CD8-positive, alpha-beta memory T cell (primary cell): ENCODE measurements around the gene ACTL7A. TPM values are rescaled to one million over a fixed set of nuclear protein-coding genes. Genes with fewer than 3 reads are reported as not detected.
A peak's percentile ranks its signal among the peaks of the same experiment; 100 is the strongest.
"Not testable (repeated sequence)": the region's sequence is repeated elsewhere in the genome, so short reads cannot be mapped to it uniquely, and the experiment has no call there.

Source experiments
- CTCF ChIA-PET: fragments of 350-600 bp; sonication (Branson Sonifier 250); formaldehyde crosslinking; loops from one replicate; lab custom pipeline; 2021; ENCODE audit warnings: antibody characterized with exemption; lab: Charles Lee
- POLR2A ChIA-PET: fragments of 350-600 bp; sonication (Branson Sonifier 250); formaldehyde crosslinking; loops from one replicate; lab custom pipeline; 2021; ENCODE audit warnings: antibody characterized with exemption; lab: Charles Lee
- DNase-seq, 5 donors: peaks; one replicate each; pipeline versions ENCODE4 v3.0.0 to v3.0.0-alpha.2; 2020 to 2022; ENCODE audit warnings: mixed read lengths in 1 of 5
- H3K27ac ChIP-seq: one replicate; pipeline ENCODE4 v1.7.0; 2013; ENCODE audit warnings: low read depth, mild to moderate bottlenecking, low read length, moderate library complexity
- H3K27me3 ChIP-seq: 2 replicates; pipeline ENCODE4 v1.7.0; 2013; ENCODE audit warnings: low read length, mild to moderate bottlenecking; ENCODE audit not compliant: insufficient read depth, poor library complexity, severe bottlenecking
- H3K36me3 ChIP-seq: 2 replicates; pipeline ENCODE4 v1.7.0; 2013; ENCODE audit warnings: mild to moderate bottlenecking, low read length, moderate library complexity; ENCODE audit not compliant: insufficient read depth
- H3K4me1 ChIP-seq: 2 replicates; pipeline ENCODE4 v1.7.0; 2013; ENCODE audit warnings: mild to moderate bottlenecking, low read length, moderate library complexity; ENCODE audit not compliant: insufficient read depth
- H3K4me3 ChIP-seq: 2 replicates; pipeline ENCODE4 v1.7.0; 2013; ENCODE audit warnings: mild to moderate bottlenecking, low read length
- H3K9me3 ChIP-seq: 2 replicates; pipeline ENCODE4 v1.7.0; 2013; ENCODE audit warnings: mild to moderate bottlenecking, low read length
- H3K27ac Mint-ChIP-seq, 8 donors: one replicate each; pipeline ENCODE4 v1.8.0; 2020 to 2021; ENCODE audit warnings: mixed read lengths in 8 of 8, mild to moderate bottlenecking in 6 of 8, inconsistent platforms in 3 of 8, moderate library complexity in 3 of 8
- H3K27me3 Mint-ChIP-seq, 2 donors: one replicate each; pipeline ENCODE4 v1.8.0; 2020 to 2021; ENCODE audit warnings: mixed read lengths in 2 of 2, mild to moderate bottlenecking in 1 of 2, moderate library complexity in 1 of 2
- H3K36me3 Mint-ChIP-seq, 3 donors: one replicate each; pipeline ENCODE4 v1.8.0; 2020 to 2021; ENCODE audit warnings: mixed read lengths in 3 of 3, inconsistent platforms in 1 of 3, mild to moderate bottlenecking in 1 of 3
- H3K4me1 Mint-ChIP-seq, 3 donors: one replicate each; pipeline ENCODE4 v1.8.0; 2020 to 2021; ENCODE audit warnings: mixed read lengths in 3 of 3, inconsistent platforms in 1 of 3, mild to moderate bottlenecking in 1 of 3
- H3K4me3 Mint-ChIP-seq, 7 donors: one replicate each; pipeline ENCODE4 v1.8.0; 2020 to 2021; ENCODE audit warnings: mixed read lengths in 7 of 7, mild to moderate bottlenecking in 6 of 7, moderate library complexity in 4 of 7, inconsistent platforms in 2 of 7
- H3K9me3 Mint-ChIP-seq, 5 donors: one replicate each; pipeline ENCODE4 v1.8.0; 2020 to 2022; ENCODE audit warnings: mixed read lengths in 5 of 5, mild to moderate bottlenecking in 3 of 5, moderate library complexity in 2 of 5, inconsistent platforms in 1 of 5
- polyA plus RNA-seq: library from polyadenylated mRNA; unstranded; fragments of 300-500 nt; fragmentation: Illumina TruSeq; gene quantifications from one replicate; pipeline ENCODE4 v1.2.3, GENCODE V29; 2021
- total RNA-seq, 2 experiments: library from RNA; stranded (reverse); gene quantifications; one replicate each; pipeline ENCODE4 v1.2.3, GENCODE V29; 2021

The ACTL7A gene
- total and polyA plus RNA-seq, 3 experiments from 2014 or later = not detected

DNA sequence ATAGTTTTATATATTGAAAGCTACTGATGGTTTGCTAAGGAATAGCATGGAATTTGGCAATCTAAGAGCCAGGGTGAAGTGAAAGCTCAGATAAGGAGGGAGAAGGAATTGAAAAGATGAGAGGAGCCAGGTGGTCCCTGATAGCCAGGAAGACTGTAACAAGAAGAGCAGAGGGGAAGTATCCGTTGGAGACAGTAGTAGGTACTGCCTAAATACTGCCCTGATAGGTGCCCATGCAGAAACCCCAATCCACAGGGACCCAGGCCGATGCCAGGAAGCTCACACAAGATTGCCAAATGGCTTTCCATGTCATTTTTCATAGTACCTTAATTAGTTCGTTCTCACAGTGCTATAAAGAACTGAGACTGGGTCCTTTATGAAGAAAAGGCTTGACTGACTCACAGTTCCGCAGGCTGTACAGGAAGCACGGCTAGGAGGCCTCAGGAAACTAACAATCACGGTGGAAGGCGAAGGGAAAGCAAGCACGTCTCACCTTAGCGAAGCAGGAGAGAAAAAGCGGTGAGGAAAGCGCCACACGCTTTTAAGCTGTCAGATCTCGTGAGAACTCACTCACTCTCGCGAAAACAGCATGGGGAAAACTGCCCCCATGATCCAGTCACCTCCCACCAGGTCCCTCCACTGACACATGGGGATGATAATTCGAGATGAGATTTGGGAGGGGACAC, 19.3 kb upstream of the ACTL7A start:
- H3K9me3 Mint-ChIP-seq = no peaks in the 10 kb centered on the region
- DNase-seq = no peak
- H3K4me3 Mint-ChIP-seq = peak overlapping the region in 5 of 7 donors; percentile 10 to 62 (median 41)
- peaks cover 0 to 4% of the 10 kb centered on the region in 2 donors for H3K27me3 Mint-ChIP-seq
- no peaks in the 10 kb centered on the region for H3K36me3 Mint-ChIP-seq
- no peaks in the 10 kb centered on the region for H3K4me1 ChIP-seq
- H3K4me3 ChIP-seq = no peak overlapping the region
- no peaks in the 10 kb centered on the region for H3K27me3 ChIP-seq
- H3K27ac Mint-ChIP-seq = peak overlapping the region in 1 of 8 donors; percentile 71
- ChIA-PET POLR2A (no interaction called here), CTCF (no interaction called here)
- H3K4me1 Mint-ChIP-seq = peaks cover 6 to 14% (median 9%) of the 10 kb centered on the region in 3 donors
- no peaks in the 10 kb centered on the region for H3K9me3 ChIP-seq
- H3K36me3 ChIP-seq = no peaks in the 10 kb centered on the region
- no peak overlapping the region for H3K27ac ChIP-seq

GRCh38 chr9:108844391-108844790, 17.7 kb upstream of the ACTL7A start:
- no peak overlapping the region for H3K4me3 Mint-ChIP-seq
- peaks cover 6 to 14% (median 9%) of the 10 kb centered on the region in 3 donors for H3K4me1 Mint-ChIP-seq
- Histone ChIP-seq H3K27ac (no peak overlapping the region), H3K4me3 (no peak overlapping the region), H3K27me3 (no peaks in the 10 kb centered on the region), H3K4me1 (no peaks in the 10 kb centered on the region), H3K36me3 (no peaks in the 10 kb centered on the region), H3K9me3 (no peaks in the 10 kb centered on the region)
- H3K36me3 Mint-ChIP-seq = peaks cover 0 to 1% (median 0%) of the 10 kb centered on the region in 3 donors
- ChIA-PET CTCF (no interaction called here), POLR2A (interaction anchor here (0.6 kb wide), 1 partner anchor 9 kb away, joined by 3 read pairs; no protein-coding TSS in a partner anchor)
- DNase-seq = no peak
- no peaks in the 10 kb centered on the region for H3K9me3 Mint-ChIP-seq
- H3K27ac Mint-ChIP-seq = peak overlapping the region in 1 of 8 donors; percentile 35
- H3K27me3 Mint-ChIP-seq = peaks cover under 1 to 1% of the 10 kb centered on the region in 2 donors

DNA sequence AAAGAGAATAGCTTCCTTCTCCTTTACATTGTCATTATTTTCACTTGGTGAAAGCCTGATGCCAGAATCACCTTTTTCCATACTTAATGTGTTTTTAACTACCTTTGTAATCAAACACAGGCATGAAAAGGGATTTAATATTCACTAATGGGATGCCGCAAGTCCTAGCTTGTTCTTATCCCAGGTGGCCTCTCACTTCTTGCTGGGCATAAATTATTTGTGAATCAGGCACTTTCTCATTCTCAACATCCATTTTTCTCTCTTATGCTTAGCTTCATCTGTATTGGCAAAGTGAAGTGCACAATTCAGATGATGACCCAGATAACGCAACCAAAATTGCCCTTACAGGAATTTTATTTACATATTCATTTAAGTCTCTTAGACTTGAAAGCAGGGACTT, 17.2 kb upstream of the ACTL7A start:
- Histone ChIP-seq H3K36me3 (no peaks in the 10 kb centered on the region), H3K27ac (no peak overlapping the region), H3K4me3 (no peak overlapping the region), H3K9me3 (no peaks in the 10 kb centered on the region), H3K27me3 (no peaks in the 10 kb centered on the region), H3K4me1 (no peaks in the 10 kb centered on the region)
- CTCF ChIA-PET = no interaction called here
- Mint-ChIP-seq H3K27me3 (peaks cover 1 to 5% of the 10 kb centered on the region in 2 donors), H3K27ac (no peak overlapping the region), H3K4me3 (no peak overlapping the region), H3K4me1 (peaks cover 6 to 14% (median 9%) of the 10 kb centered on the region in 3 donors), H3K9me3 (no peaks in the 10 kb centered on the region), H3K36me3 (peaks cover 0 to 1% (median 0%) of the 10 kb centered on the region in 3 donors)
- POLR2A ChIA-PET = no interaction called here
- DNase-seq = no peak

DNA sequence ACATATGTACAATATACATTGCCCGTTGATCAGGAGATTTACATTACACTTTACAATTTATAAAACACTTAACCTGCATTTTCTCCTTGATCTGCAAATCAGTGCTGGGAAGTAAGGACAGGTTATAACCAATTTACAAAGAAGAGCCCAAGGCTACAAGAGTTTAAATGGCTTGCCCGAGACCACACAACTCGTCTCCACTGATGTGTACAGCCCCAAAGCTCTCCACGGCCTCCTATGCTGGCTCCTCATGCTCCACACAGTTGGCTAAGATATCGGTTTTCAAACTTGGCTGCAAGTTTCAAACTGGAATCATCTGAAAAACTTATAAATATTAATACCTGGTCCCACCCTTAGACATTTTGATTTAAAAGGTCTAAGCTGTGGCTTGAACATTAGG, 16.6 kb upstream of the ACTL7A start:
- H3K9me3 ChIP-seq = no peaks in the 10 kb centered on the region
- H3K36me3 ChIP-seq = no peaks in the 10 kb centered on the region
- ChIA-PET POLR2A (no interaction called here), CTCF (no interaction called here)
- H3K9me3 Mint-ChIP-seq = no peaks in the 10 kb centered on the region
- H3K27ac Mint-ChIP-seq = no peak overlapping the region
- no peak overlapping the region for H3K27ac ChIP-seq
- H3K4me3 ChIP-seq = no peak overlapping the region
- peaks cover 0 to 1% (median 0%) of the 10 kb centered on the region in 3 donors for H3K36me3 Mint-ChIP-seq
- DNase-seq = no peak
- peaks cover 6 to 14% (median 9%) of the 10 kb centered on the region in 3 donors for H3K4me1 Mint-ChIP-seq
- H3K4me1 ChIP-seq = no peaks in the 10 kb centered on the region
- no peaks in the 10 kb centered on the region for H3K27me3 ChIP-seq
- H3K27me3 Mint-ChIP-seq = peaks cover 1 to 8% of the 10 kb centered on the region in 2 donors
- H3K4me3 Mint-ChIP-seq = no peak overlapping the region

DNA sequence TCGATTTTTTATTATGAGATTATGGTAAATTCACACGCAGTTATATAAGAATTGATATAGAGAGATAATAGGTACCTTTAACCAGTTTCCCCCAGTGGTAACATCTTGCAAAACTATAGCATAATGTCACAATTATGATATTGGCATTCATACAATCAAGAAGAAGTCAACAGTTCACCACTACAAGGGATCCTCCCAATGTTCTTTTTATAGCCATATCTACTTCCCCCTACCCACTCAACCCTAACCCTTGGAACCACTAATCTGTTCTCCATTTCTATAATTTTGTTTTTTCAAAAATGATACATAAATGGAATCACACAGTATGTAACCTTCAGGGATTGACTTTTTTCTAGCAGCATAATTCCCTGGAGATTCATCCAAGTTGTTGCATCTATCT, 16.1 kb upstream of the ACTL7A start:
- no peak overlapping the region for H3K27ac Mint-ChIP-seq
- Histone ChIP-seq H3K4me1 (no peaks in the 10 kb centered on the region), H3K9me3 (no peaks in the 10 kb centered on the region), H3K27me3 (no peaks in the 10 kb centered on the region), H3K27ac (no peak overlapping the region), H3K36me3 (no peaks in the 10 kb centered on the region), H3K4me3 (no peak overlapping the region)
- H3K4me1 Mint-ChIP-seq = peaks cover 6 to 14% (median 9%) of the 10 kb centered on the region in 3 donors
- H3K36me3 Mint-ChIP-seq = peaks cover 0 to 1% (median 0%) of the 10 kb centered on the region in 3 donors
- POLR2A ChIA-PET = no interaction called here
- CTCF ChIA-PET = no interaction called here
- no peaks in the 10 kb centered on the region for H3K9me3 Mint-ChIP-seq
- no peak overlapping the region for H3K4me3 Mint-ChIP-seq
- H3K27me3 Mint-ChIP-seq = peaks cover 3 to 9% of the 10 kb centered on the region in 2 donors
- no peak for DNase-seq

GRCh38 chr9:108848296-108848695, 13.8 kb upstream of the ACTL7A start:
- POLR2A ChIA-PET, H3K27ac ChIP-seq, H3K4me1 ChIP-seq, H3K27ac Mint-ChIP-seq, H3K4me3 Mint-ChIP-seq, H3K4me1 Mint-ChIP-seq, H3K9me3 Mint-ChIP-seq, CTCF ChIA-PET, H3K4me3 ChIP-seq, H3K27me3 ChIP-seq, H3K36me3 ChIP-seq, H3K36me3 Mint-ChIP-seq, DNase-seq, H3K9me3 ChIP-seq: not testable (repeated sequence)
- peaks cover 8 to 15% of the 10 kb centered on the region in 2 donors for H3K27me3 Mint-ChIP-seq

DNA sequence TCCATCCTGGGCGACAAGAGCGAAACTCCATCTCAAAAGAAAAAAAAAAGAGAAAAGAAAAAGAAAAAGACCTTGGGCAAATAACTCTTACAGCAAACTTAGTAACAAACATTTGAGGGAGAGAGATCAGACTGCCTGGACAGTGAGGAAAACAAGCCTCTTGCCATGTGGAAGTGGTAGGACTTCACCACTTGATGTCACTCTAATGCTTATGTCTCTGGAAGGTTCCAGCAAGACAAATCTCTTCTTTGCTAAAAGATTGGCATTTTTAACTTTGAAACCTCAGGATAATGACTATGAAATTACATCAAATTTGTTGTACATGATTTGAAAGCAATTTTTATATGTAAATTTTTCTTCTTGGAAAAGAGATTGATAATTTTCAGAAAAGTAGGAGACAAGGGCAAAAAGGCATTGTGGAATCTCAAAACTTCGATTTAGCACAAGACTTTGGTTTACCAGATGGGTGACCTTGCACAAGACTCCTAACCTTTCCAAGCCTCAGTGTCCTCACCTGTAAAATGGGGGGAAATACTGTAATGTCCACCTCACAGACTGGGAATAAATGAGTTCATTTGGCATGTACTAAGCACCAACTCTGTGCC, 11.7 kb upstream of the ACTL7A start:
- peaks cover 8 to 20% of the 10 kb centered on the region in 2 donors for H3K27me3 Mint-ChIP-seq
- ChIA-PET POLR2A (no interaction called here), CTCF (interaction anchor here (2.2 kb wide), 1 partner anchor 103 kb away, joined by 6 read pairs; no protein-coding TSS in a partner anchor)
- H3K27me3 ChIP-seq = no peaks in the 10 kb centered on the region
- H3K9me3 Mint-ChIP-seq = no peaks in the 10 kb centered on the region
- no peaks in the 10 kb centered on the region for H3K4me1 ChIP-seq
- H3K27ac ChIP-seq = no peak overlapping the region
- peaks cover 0 to 1% (median 0%) of the 10 kb centered on the region in 3 donors for H3K36me3 Mint-ChIP-seq
- H3K36me3 ChIP-seq = no peaks in the 10 kb centered on the region
- H3K4me3 ChIP-seq = no peak overlapping the region
- H3K27ac Mint-ChIP-seq = no peak overlapping the region
- H3K4me1 Mint-ChIP-seq = no peaks in the 10 kb centered on the region
- H3K4me3 Mint-ChIP-seq = no peak overlapping the region
- DNase-seq = no peak
- H3K9me3 ChIP-seq = no peaks in the 10 kb centered on the region

DNA sequence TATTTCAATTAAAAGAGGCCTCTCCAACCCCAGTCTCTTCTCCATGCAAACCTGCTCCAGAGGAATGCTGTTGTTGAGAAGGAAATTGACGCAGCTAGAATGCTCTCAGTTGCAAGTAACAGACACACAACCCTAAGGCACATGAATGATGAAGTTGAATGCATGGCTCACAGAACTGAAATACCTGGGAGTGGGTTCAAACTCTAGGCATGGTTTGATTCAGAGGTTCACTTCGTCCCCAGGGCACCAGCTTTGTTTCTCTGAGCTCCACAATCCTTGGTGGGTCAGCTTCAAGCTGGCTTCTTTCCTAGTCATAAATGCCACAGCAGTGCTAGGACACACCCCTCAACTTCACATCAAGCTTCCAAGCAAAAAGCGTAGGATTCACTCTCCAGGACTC, 10.9 kb upstream of the ACTL7A start:
- CTCF ChIA-PET = interaction anchor here (2.2 kb wide), 1 partner anchor 103 kb away, joined by 6 read pairs; no protein-coding TSS in a partner anchor
- peaks cover 0 to 1% (median 0%) of the 10 kb centered on the region in 3 donors for H3K36me3 Mint-ChIP-seq
- H3K4me1 ChIP-seq = no peaks in the 10 kb centered on the region
- no peak overlapping the region for H3K27ac ChIP-seq
- H3K27me3 Mint-ChIP-seq = peaks cover 8 to 20% of the 10 kb centered on the region in 2 donors
- H3K4me3 ChIP-seq = no peak overlapping the region
- no peak for DNase-seq
- peak overlapping the region in 1 of 8 donors; percentile 38 for H3K27ac Mint-ChIP-seq
- no peaks in the 10 kb centered on the region for H3K9me3 ChIP-seq
- H3K9me3 Mint-ChIP-seq = no peaks in the 10 kb centered on the region
- H3K4me3 Mint-ChIP-seq = no peak overlapping the region
- POLR2A ChIA-PET = no interaction called here
- H3K36me3 ChIP-seq = no peaks in the 10 kb centered on the region
- no peaks in the 10 kb centered on the region for H3K27me3 ChIP-seq
- H3K4me1 Mint-ChIP-seq = no peaks in the 10 kb centered on the region
